Measurements from ENCODE around the gene AKT1S1. TPM values are rescaled to one million over a fixed set of nuclear protein-coding genes. Genes with fewer than 3 reads are reported as not detected.

The AKT1S1 gene
- total and polyA plus RNA-seq, 7 donors = 48.0 to 103 (median 57.7) TPM

DNA sequence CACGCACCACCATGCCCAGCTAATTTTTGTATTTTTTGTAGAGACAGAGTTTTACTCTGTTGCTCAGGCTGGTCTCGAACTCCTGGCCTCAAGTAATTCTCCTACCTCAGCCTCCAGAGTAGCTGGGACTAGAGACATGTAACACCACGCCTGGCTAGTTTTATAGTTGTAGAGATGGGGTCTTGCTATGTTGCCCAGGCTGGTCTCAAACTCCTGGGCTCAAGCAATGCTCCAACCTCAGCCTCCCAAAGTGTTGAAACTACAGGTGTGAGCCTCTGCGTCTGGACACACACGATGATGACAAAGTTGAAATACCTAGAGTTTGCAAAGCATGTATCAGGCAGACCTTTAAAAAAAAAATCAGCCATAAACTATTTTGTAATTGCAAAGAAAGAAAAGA is 30.7 kb downstream of the AKT1S1 start:
- TF ChIP-seq CTCF (IDR thresholded peaks at IDR 0.05) = no peak
- H3K4me3 ChIP-seq = no peak overlapping the region
- no peak for DNase-seq
- intact Hi-C loops (cut with DNase I) = no loop called here
- no peaks in the 10 kb centered on the region for H3K27me3 ChIP-seq (ENCODE audit: insufficient read depth in 3 of 3, low read length in 2 of 3)
- H3K9me3 ChIP-seq = no peaks in the 10 kb centered on the region
- no peak for ATAC-seq
- H3K36me3 ChIP-seq (ENCODE audit: insufficient read depth in 1 of 2, low read depth in 1 of 2) = no peaks in the 10 kb centered on the region
- H3K4me1 ChIP-seq = peaks cover 21% of the 10 kb centered on the region
- H3K27ac ChIP-seq = peak overlapping the region; percentile 72
- WGBS, 3 donors = 72 to 86% (median 82%) methylated on average over 5 of the region's 5 CpGs

- no peak for TF ChIP-seq CTCF (IDR thresholded peaks at IDR 0.05)
- no peak overlapping the region for H3K4me3 ChIP-seq
These were observed 31.7 kb downstream of the AKT1S1 start for GRCh38 chr19:49845414-49845813.

GRCh38 chr19:49844138-49845095 is 32.7 kb downstream of the AKT1S1 start:
- DNase-seq = peak in 1 of 2 donors; percentile 75
- peaks cover 25% of the 10 kb centered on the region for H3K4me1 ChIP-seq
- intact Hi-C loops (cut with DNase I) = no loop called here
- no peaks in the 10 kb centered on the region for H3K9me3 ChIP-seq
- WGBS, 3 donors = 26 to 37% (median 26%) methylated on average over 18 of the region's 18 CpGs
- no peak for TF ChIP-seq CTCF (IDR thresholded peaks at IDR 0.05)
- H3K36me3 ChIP-seq (ENCODE audit: insufficient read depth in 1 of 2, low read depth in 1 of 2) = peaks cover 0 to 10% of the 10 kb centered on the region in 2 donors
- H3K27me3 ChIP-seq (ENCODE audit: insufficient read depth in 3 of 3, low read length in 2 of 3) = no peaks in the 10 kb centered on the region
- H3K4me3 ChIP-seq = no peak overlapping the region
- peak; percentile 71 to 91 (median 78) for ATAC-seq
- peak overlapping the region; percentile 72 for H3K27ac ChIP-seq

More at GRCh38 chr19:49845414-49845813, 31.7 kb downstream of the AKT1S1 start:
- Histone ChIP-seq H3K27me3 (ENCODE audit: insufficient read depth in 3 of 3, low read length in 2 of 3) (no peaks in the 10 kb centered on the region), H3K36me3 (ENCODE audit: insufficient read depth in 1 of 2, low read depth in 1 of 2) (peaks cover 0 to 4% of the 10 kb centered on the region in 2 donors), H3K9me3 (no peaks in the 10 kb centered on the region), H3K4me1 (peaks cover 21% of the 10 kb centered on the region), H3K27ac (peak overlapping the region; percentile 72)
- intact Hi-C loops (cut with DNase I) = no loop called here
- ATAC-seq = no peak
- no peak for DNase-seq
- 28 to 60% (median 41%) methylated on average over 3 of the region's 3 CpGs for WGBS, 3 donors

DNA sequence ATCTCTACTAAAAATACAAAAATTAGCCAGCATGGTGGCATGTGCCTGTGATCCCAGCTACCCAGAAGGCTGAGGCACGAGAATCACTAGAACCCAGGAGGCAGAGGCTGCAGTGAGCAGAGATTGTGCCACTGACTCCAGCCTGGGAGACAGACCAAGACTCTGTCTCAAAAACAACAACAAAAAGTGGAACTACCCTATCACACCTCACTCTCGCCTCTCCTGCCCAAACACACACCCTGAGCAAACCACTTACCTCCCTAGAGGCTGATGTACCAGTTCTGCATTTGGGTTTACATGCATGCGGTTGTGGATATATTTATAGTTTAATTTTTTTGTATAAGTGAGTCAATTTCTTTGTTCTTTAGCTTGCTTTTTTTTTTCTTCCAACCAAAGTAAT is 33.9 kb downstream of the AKT1S1 start:
- no peaks in the 10 kb centered on the region for H3K9me3 ChIP-seq
- peak in 2 of 4 donors; percentile 3 to 10 for ATAC-seq
- no peak for DNase-seq
- intact Hi-C loops (cut with DNase I) = no loop called here
- no peaks in the 10 kb centered on the region for H3K27me3 ChIP-seq (ENCODE audit: insufficient read depth in 3 of 3, low read length in 2 of 3)
- peaks cover 32% of the 10 kb centered on the region for H3K4me1 ChIP-seq
- peaks cover 0 to 19% of the 10 kb centered on the region in 2 donors for H3K36me3 ChIP-seq (ENCODE audit: insufficient read depth in 1 of 2, low read depth in 1 of 2)
- H3K27ac ChIP-seq = peak overlapping the region; percentile 72
- no peak for TF ChIP-seq CTCF (IDR thresholded peaks at IDR 0.05)
- no peak overlapping the region for H3K4me3 ChIP-seq
- WGBS, 3 donors = 44 to 74% (median 46%) methylated on average over 3 of the region's 3 CpGs

Measured in psoas muscle (tissue), 8 donors.